GM12878 (cell line): ENCODE measurements around the gene THRB. TPM values are rescaled to one million over a fixed set of nuclear protein-coding genes. Genes with fewer than 3 reads are reported as not detected.

ENCODE experiments used
- ATAC-seq: fragments of 200-7000 bp; cut with Tn5 transposase; 3 replicates; pipeline ENCODE4 v1.9.1; 2020; ENCODE audit warnings: mild to moderate bottlenecking, moderate library complexity
- BruUV-seq: library from RNA; stranded (reverse); fragments of 400-500 nt; replicated peaks from 2 replicates; lab custom pipeline; 2021; lab: Mats Ljungman, UMichigan
- CTCF ChIA-PET: fragments of 300-600 bp; sonication (Branson Sonifier 250); formaldehyde crosslinking; extraction: SDS; loops from one replicate; lab custom pipeline; 2021; ENCODE audit warnings: inconsistent platforms; lab: Yijun Ruan, JAX
- POLR2A ChIA-PET: fragments of 350-600 bp; formaldehyde crosslinking; extraction: SDS; loops from one replicate; lab custom pipeline; 2021; ENCODE audit warnings: inconsistent platforms; lab: Charles Lee
- RAD21 ChIA-PET: fragments of 300-600 bp; sonication (Branson Sonifier 250); formaldehyde crosslinking; loops from one replicate; lab custom pipeline; 2023; ENCODE audit warnings: antibody characterized with exemption; ENCODE audit not compliant: unreplicated experiment; lab: Charles Lee
- SMC1A ChIA-PET: fragments of 300-600 bp; sonication (Branson Sonifier 250); formaldehyde crosslinking; loops from one replicate; lab custom pipeline; 2023; ENCODE audit not compliant: unreplicated experiment, uncharacterized antibody; lab: Charles Lee
- DNase-seq: peaks from one replicate; pipeline ENCODE4 v3.0.0-alpha.2; 2011; ENCODE audit warnings: low read depth, low spot score
- FAIRE-seq: peaks from 3 replicates; lab custom pipeline; 2011; peaks lifted over from hg19 to GRCh38; lab: Jason Lieb, UNC
- H2AFZ ChIP-seq: 2 replicates; pipeline ENCODE4 v1.6.0; 2011; ENCODE audit warnings: low read depth, low read length, control low read depth; ENCODE audit not compliant: control insufficient read depth
- H3K27ac ChIP-seq: 2 replicates; pipeline ENCODE4 v1.5.1; 2011; ENCODE audit warnings: control low read depth; ENCODE audit not compliant: control insufficient read depth, insufficient read depth
- H3K27me3 ChIP-seq, 2 experiments: replicated peaks in 1 of 2; 2 replicates each; pipeline versions ENCODE4 v1.6.0 to v1.6.1; 2011; ENCODE audit warnings: low read length in 1 of 2; ENCODE audit not compliant: control insufficient read depth in 2 of 2, insufficient read depth in 2 of 2
- H3K36me3 ChIP-seq, 2 experiments: 2 replicates each; pipeline ENCODE4 v1.5.1; 2011; ENCODE audit warnings: low read length in 1 of 2; ENCODE audit not compliant: control insufficient read depth in 2 of 2, insufficient read depth in 2 of 2
- H3K4me1 ChIP-seq: 2 replicates; pipeline ENCODE4 v1.6.1; 2011; ENCODE audit warnings: mild to moderate bottlenecking, low read length, moderate library complexity, mixed read lengths; ENCODE audit not compliant: control insufficient read depth, insufficient read depth
- H3K4me2 ChIP-seq: 2 replicates; pipeline ENCODE4 v1.6.0; 2011; ENCODE audit warnings: control low read depth; ENCODE audit not compliant: control insufficient read depth, insufficient read depth
- H3K4me3 ChIP-seq: fragments of 200-600 bp; sonication (generic); 2 replicates; pipeline ENCODE4 v1.5.1; 2016
- H3K79me2 ChIP-seq: 2 replicates; pipeline ENCODE4 v1.6.0; 2011; ENCODE audit warnings: low read length; ENCODE audit not compliant: control insufficient read depth, insufficient read depth
- H3K9ac ChIP-seq: 2 replicates; pipeline ENCODE4 v1.8.0; 2011; ENCODE audit warnings: low read length, control low read depth, mixed read lengths; ENCODE audit not compliant: control insufficient read depth, insufficient read depth
- H3K9me3 ChIP-seq: replicated peaks from 3 replicates; pipeline ENCODE4 v1.5.1; 2011; ENCODE audit warnings: mild to moderate bottlenecking, low read length; ENCODE audit not compliant: control insufficient read depth, insufficient read depth
- H4K20me1 ChIP-seq: 2 replicates; pipeline ENCODE4 v1.6.0; 2011; ENCODE audit not compliant: control insufficient read depth, insufficient read depth
- BCL11A ChIP-seq: IDR thresholded peaks from 2 replicates; pipeline ENCODE4 v1.6.1; 2011; ENCODE audit warnings: low read depth, low read length
- BCL3 ChIP-seq: IDR thresholded peaks from 2 replicates; pipeline ENCODE4 v1.6.1; 2011; ENCODE audit warnings: borderline replicate concordance, low read depth, mild to moderate bottlenecking, moderate library complexity, low read length; ENCODE audit not compliant: insufficient read depth, poor library complexity, severe bottlenecking
- CEBPB ChIP-seq, 2 experiments: fragments of 150-350 bp in 1 of 2; IDR thresholded peaks; 2 replicates each; pipeline ENCODE4 v1.6.1; 2012 to 2014; ENCODE audit warnings: low read depth in 2 of 2, low read length in 2 of 2, borderline replicate concordance in 1 of 2, inconsistent platforms in 1 of 2
- CEBPZ ChIP-seq: fragments of 150-350 bp; IDR thresholded peaks from 2 replicates; pipeline ENCODE4 v1.6.1; 2016; ENCODE audit warnings: low read depth, low read length
- CREM ChIP-seq: IDR thresholded peaks from 2 replicates; pipeline ENCODE4 v1.6.1; 2014; ENCODE audit warnings: antibody characterized with exemption, low read depth
- FOXM1 ChIP-seq: IDR thresholded peaks from 2 replicates; pipeline ENCODE4 v1.6.1; 2012; ENCODE audit warnings: low read depth, mild to moderate bottlenecking, inconsistent platforms, low read length, moderate library complexity
- IRF4 ChIP-seq: IDR thresholded peaks from 2 replicates; pipeline ENCODE4 v1.6.1; 2011; ENCODE audit warnings: low read depth, low read length
- MLLT1 ChIP-seq: fragments of 450-650 bp; IDR thresholded peaks from 2 replicates; pipeline ENCODE4 v1.6.1; 2016; ENCODE audit warnings: mild to moderate bottlenecking
- NR2C1 ChIP-seq: fragments of 450-650 bp; IDR thresholded peaks from 2 replicates; pipeline ENCODE4 v1.6.1; 2017; ENCODE audit warnings: antibody characterized with exemption, mild to moderate bottlenecking, moderate library complexity
- PKNOX1 ChIP-seq: fragments of 450-650 bp; IDR thresholded peaks from 2 replicates; pipeline ENCODE4 v1.6.1; 2016; ENCODE audit warnings: mild to moderate bottlenecking
- RELA ChIP-seq: fragments of 450-650 bp; IDR thresholded peaks from 2 replicates; pipeline ENCODE4 v1.8.0; 2014; ENCODE audit warnings: borderline replicate concordance; ENCODE audit not compliant: partially characterized antibody
- RFX5 ChIP-seq: IDR thresholded peaks from 2 replicates; pipeline ENCODE4 v1.6.1; 2011; ENCODE audit warnings: low read depth, low read length, improper control_type of control experiment
- WRNIP1 ChIP-seq: IDR thresholded peaks from 2 replicates; pipeline ENCODE4 v1.6.1; 2011; ENCODE audit warnings: low read depth, low read length, improper control_type of control experiment, borderline replicate concordance
- YBX1 ChIP-seq: fragments of 450-650 bp; IDR thresholded peaks from 2 replicates; pipeline ENCODE4 v1.6.1; 2016; ENCODE audit warnings: antibody characterized with exemption
- ZNF217 ChIP-seq: fragments of 450-650 bp; IDR thresholded peaks from 2 replicates; pipeline ENCODE4 v1.6.1; 2017; ENCODE audit warnings: antibody characterized with exemption, mild to moderate bottlenecking
- WGBS: methylation state at CpG from one replicate; pipeline ENCODE4 v1.1.6; 2016; ENCODE audit warnings: low lambda C conversion rate; ENCODE audit not compliant: insufficient replicate concordance, insufficient coverage; ENCODE audit errors: missing lambda C conversion rate; 5-methylcytosine and 5-hydroxymethylcytosine counted together
- in situ Hi-C: fragments of 300-500 bp; cut with MboI; formaldehyde crosslinking; loops from 9 replicates; pipeline ENCODE4 v1.14.3; 2018; ENCODE audit warnings: mixed read lengths
- intact Hi-C: fragments of 100-400 bp; cut with micrococcal nuclease; formaldehyde crosslinking; loops from one replicate; pipeline ENCODE4 v1.14.2; 2022; ENCODE audit not compliant: unreplicated experiment
- polyA plus RNA-seq, 11 experiments: library from polyadenylated mRNA; depleted of rRNA in 4 of 11; unstranded in 6 of 11; stranded (reverse) in 5 of 11; fragments of >200 nt; fragmentation: Nextera tagmentation in 4 of 11; fragmentation: Illumina TruSeq in 1 of 11; extraction: Ambion mirVana in 4 of 11; extraction: Trizol in 1 of 11; gene quantifications; 1 replicate in 1 of 11; 2 replicates in 10 of 11; pipeline versions ENCODE4 v1.2.1 to v1.2.3, GENCODE V29; 2011 to 2016; ENCODE audit warnings: inconsistent platforms in 2 of 11, missing spikeins in 2 of 11, low read depth in 1 of 11
- total RNA-seq, 4 experiments: library from RNA; depleted of rRNA in 3 of 4; stranded (reverse); fragments of >200 nt in 3 of 4; fragmentation: Illumina TruSeq in 1 of 4; extraction: Trizol in 1 of 4; gene quantifications; 2 replicates each; pipeline versions ENCODE4 v1.2.1 to v1.2.3, GENCODE V29; 2013 to 2021

THRB gene
- total and polyA plus RNA-seq, 10 of the 15 experiments (the other 5 are each of a cell fraction or from before 2014, with no cell fraction given), result 0.05 TPM; not detected in 9

- Histone ChIP-seq H3K9me3 (no peaks in the 10 kb centered on the region), H3K4me1 (peaks cover 8% of the 10 kb centered on the region), H3K4me2 (no peak overlapping the region), H4K20me1 (no peaks in the 10 kb centered on the region), H3K27me3 (no peaks in the 10 kb centered on the region; a peak in 1 of 4 replicates), H3K4me3 (no peak overlapping the region), H3K36me3 (no peaks in the 10 kb centered on the region), H3K9ac (no peak overlapping the region), H3K27ac (no peak overlapping the region), H2AFZ (no peak overlapping the region), H3K79me2 (no peaks in the 10 kb centered on the region)
- DNase-seq, result no peak
- CTCF ChIA-PET, result no interaction called here
- no peak for FAIRE-seq
- BruUV-seq, result no TSS peak
- POLR2A ChIA-PET, result no interaction called here
- ATAC-seq, result no peak
- intact Hi-C loops (no loop called here), in situ Hi-C loops (no loop called here)
- RAD21 ChIA-PET, result no interaction called here
- SMC1A ChIA-PET, result no interaction called here
- 44% methylated on average over 3 of the region's 3 CpGs for WGBS
- TF ChIP-seq FOXM1 (no peak), CEBPZ (no peak), BCL11A (no peak), CREM (no peak), NR2C1 (no peak), MLLT1 (no peak), BCL3 (no peak), CEBPB (IDR thresholded peaks at IDR 0.05; ENCODE audit: borderline replicate concordance in 1 of 2, low read depth in 2 of 2, low read length in 2 of 2) (no peak), RELA (no peak), ZNF217 (no peak), WRNIP1 (no peak), PKNOX1 (no peak), YBX1 (no peak), RFX5 (no peak), IRF4 (no peak)
Observed at GRCh38 chr3:24506966-24507775, 12.5 kb upstream of the THRB start.
